Activated CD4-positive, alpha-beta memory T cell treated with anti-CD3 and anti-CD28 coated beads for 36 hours (primary cell): Measurements from ENCODE around the gene ATPAF1. TPM values are rescaled to one million over a fixed set of nuclear protein-coding genes. Genes with fewer than 3 reads are reported as not detected.
"Not testable (repeated sequence)": the region's sequence is repeated elsewhere in the genome, so short reads cannot be mapped to it uniquely, and the experiment has no call there.

Experiments used
- CTCF ChIA-PET: fragments of 350-600 bp; sonication (Branson Sonifier 250); formaldehyde crosslinking; loops from one replicate; lab custom pipeline; 2021; ENCODE audit warnings: antibody characterized with exemption, inconsistent platforms; lab: Charles Lee
- POLR2A ChIA-PET: fragments of 350-600 bp; sonication (Branson Sonifier 250); formaldehyde crosslinking; loops from one replicate; lab custom pipeline; 2021; ENCODE audit warnings: antibody characterized with exemption; lab: Charles Lee
- DNase-seq: peaks from one replicate; pipeline ENCODE4 v3.0.0-alpha.2; 2020
- H3K27ac Mint-ChIP-seq: one replicate; pipeline ENCODE4 v1.8.0; 2021; ENCODE audit warnings: mixed read lengths
- H3K27me3 Mint-ChIP-seq: one replicate; pipeline ENCODE4 v1.8.0; 2021; ENCODE audit warnings: mixed read lengths
- H3K36me3 Mint-ChIP-seq: one replicate; pipeline ENCODE4 v1.8.0; 2021; ENCODE audit warnings: mixed read lengths
- H3K4me1 Mint-ChIP-seq: one replicate; pipeline ENCODE4 v1.8.0; 2021; ENCODE audit warnings: low read depth, mixed read lengths
- H3K4me3 Mint-ChIP-seq: one replicate; pipeline ENCODE4 v1.8.0; 2021; ENCODE audit warnings: mild to moderate bottlenecking, mixed read lengths
- H3K9me3 Mint-ChIP-seq: one replicate; pipeline ENCODE4 v1.8.0; 2021; ENCODE audit warnings: mixed read lengths
- intact Hi-C: fragments of 100-400 bp; cut with micrococcal nuclease; formaldehyde crosslinking; loops from one replicate; pipeline ENCODE4 v1.15.1; 2023
- total RNA-seq, 2 experiments: library from RNA; stranded (reverse); gene quantifications; one replicate each; pipeline ENCODE4 v1.2.3, GENCODE V29; 2021

ATPAF1 gene
- 10 to 100 TPM; 45.0 to 45.9 TPM for total RNA-seq

DNA sequence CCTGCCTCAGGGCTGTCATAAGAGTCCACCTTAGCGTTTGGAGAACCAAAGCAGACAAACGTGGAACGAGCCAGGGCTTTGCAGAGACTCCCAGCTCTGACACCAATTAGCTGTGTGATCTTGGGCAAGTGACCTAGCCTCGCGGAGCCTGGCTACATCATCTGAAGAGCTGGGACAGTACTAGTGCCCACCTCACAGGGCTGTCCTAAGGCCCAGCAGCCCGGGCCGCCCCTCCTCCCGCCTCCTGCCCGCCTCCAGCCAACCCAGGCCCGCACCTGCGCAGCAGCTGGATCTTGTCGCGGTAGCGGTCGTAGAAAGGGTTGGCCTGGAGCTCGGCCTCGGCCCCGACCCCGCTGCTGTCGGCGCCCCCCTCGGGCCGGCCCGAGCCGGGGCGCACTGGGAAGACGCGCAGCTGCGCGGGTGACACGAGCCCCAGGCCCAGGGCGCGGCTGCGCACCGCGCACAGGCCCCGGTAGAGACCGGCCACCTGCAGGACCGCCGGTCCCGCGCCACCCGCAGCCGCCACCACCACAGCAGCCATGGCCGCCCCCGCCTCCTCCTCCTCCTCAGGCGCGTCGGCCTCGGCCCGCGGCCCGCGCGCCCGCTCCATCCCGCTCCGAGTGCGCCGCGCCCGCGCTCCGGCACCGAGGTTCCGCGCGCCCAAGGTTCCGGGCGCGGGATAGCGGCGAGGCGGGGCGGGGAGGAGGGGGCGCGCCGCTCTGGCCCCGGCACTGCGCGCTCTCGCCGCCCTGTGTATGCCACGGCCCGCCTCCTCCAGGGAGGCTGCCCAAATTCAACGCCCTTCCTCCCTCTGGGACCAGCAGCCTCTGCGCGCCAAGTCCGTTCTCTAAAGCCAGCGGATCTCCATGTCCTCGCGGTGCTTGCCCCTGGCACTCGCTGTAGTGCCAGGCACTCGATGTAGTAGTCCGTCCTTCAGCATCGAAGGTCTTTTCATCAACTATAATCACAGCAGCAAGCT lies at the start of gene ATPAF1:
Gene ATPAF1 (minus strand): TSS at position 583 of the 979 bp plus-strand sequence. CDS start 42 bp downstream, at position 541.
- H3K4me1 Mint-ChIP-seq = peaks cover 16% of the 10 kb centered on the region
- ChIA-PET POLR2A (interaction anchor here (0.8 to 1.8 kb wide), 8 partner anchors 11 to 77 kb away, joined by 3 to 9 read pairs (median 4); partner anchors contain the start of genes EFCAB14, MKNK1 and MOB3C), CTCF (interaction anchor here (0.6 to 2.0 kb wide), 5 partner anchors 9 to 64 kb away, joined by 3 to 11 read pairs (median 4); partner anchors contain the start of gene MKNK1)
- peaks cover 16% of the 10 kb centered on the region for H3K36me3 Mint-ChIP-seq
- peak; percentile 85 for DNase-seq
- H3K4me3 Mint-ChIP-seq = no peak within 1 kb of the TSS
- no peaks in the 10 kb centered on the region for H3K27me3 Mint-ChIP-seq
- H3K27ac Mint-ChIP-seq = peak within 1 kb of the TSS; percentile 36
- H3K9me3 Mint-ChIP-seq = no peaks in the 10 kb centered on the region
- intact Hi-C loops = loop anchor here (1.0 to 5.0 kb wide), 4 partner anchors 51 to 145 kb away; partner anchors contain the start of genes EFCAB14, MKNK1 and MOB3C

DNA sequence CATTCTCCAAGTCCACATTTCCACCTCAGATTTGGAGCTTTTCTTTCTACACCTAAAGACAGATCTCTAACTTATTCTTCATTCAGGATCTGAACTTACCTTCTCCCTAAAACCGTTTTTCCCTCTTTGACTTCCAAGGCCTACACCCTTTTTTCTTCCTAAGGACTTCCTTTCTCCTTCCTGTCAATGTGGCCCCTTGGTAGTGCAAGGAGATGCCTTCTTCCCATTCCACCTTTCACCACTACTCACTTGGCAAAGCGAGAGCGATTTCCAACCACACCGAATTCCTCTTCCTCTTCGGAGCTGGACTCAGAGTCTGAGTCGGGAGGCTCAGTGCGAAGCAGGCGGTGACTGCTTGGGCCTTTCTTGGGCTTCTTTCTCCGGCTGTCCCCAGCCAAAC lies 49.5 kb upstream of the ATPAF1 start:
- Mint-ChIP-seq H3K4me3 (peak overlapping the region; percentile 90), H3K36me3 (peaks cover 18% of the 10 kb centered on the region), H3K27ac (peak overlapping the region; percentile 85), H3K27me3 (no peaks in the 10 kb centered on the region), H3K9me3 (no peaks in the 10 kb centered on the region), H3K4me1 (peaks cover 37% of the 10 kb centered on the region)
- intact Hi-C loops = loop anchor here (2.0 kb wide), 2 partner anchors 101 to 113 kb away; partner anchors contain the start of genes MKNK1 and MOB3C
- ChIA-PET CTCF (interaction anchor here (1.0 to 1.2 kb wide), 2 partner anchors 189 to 271 kb away, joined by 3 to 4 read pairs; no protein-coding TSS in a partner anchor), POLR2A (interaction anchor here (2.5 kb wide), 1 partner anchor 9 kb away, joined by 8 read pairs; no protein-coding TSS in a partner anchor)
- DNase-seq = no peak

- Mint-ChIP-seq H3K4me3 (no peak overlapping the region), H3K4me1 (peaks cover 43% of the 10 kb centered on the region), H3K36me3 (peaks cover 28% of the 10 kb centered on the region), H3K27me3 (no peaks in the 10 kb centered on the region), H3K9me3 (no peaks in the 10 kb centered on the region), H3K27ac (no peak overlapping the region)
- intact Hi-C loops = no loop called here
- ChIA-PET POLR2A (no interaction called here), CTCF (interaction anchor here (3.9 kb wide), 1 partner anchor 11 kb away, joined by 22 read pairs; no protein-coding TSS in a partner anchor)
- no peak for DNase-seq
Measured at GRCh38 chr1:46714976-46715375, 46.8 kb upstream of the ATPAF1 start.

DNA sequence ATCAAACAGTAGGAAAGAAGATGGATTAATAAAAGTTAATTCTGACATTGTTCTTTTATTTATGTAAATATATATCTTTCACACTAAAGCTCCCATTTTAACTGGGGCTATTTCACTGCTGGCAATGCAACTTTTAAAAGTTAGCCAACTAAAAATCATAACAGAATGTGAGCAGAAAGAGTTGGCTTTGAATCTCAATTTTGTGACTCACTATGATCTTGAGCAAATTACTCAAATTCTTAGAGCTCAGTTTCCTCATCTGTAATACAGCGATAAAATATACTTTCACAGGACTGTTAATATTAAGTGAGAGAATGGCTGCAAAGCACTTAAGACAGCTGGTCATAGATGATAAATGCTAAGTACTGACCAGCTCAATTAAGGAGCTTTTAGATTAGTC lies 40.0 kb upstream of the ATPAF1 start:
- no peak overlapping the region for H3K27ac Mint-ChIP-seq
- intact Hi-C loops = no loop called here
- peaks cover 45% of the 10 kb centered on the region for H3K36me3 Mint-ChIP-seq
- DNase-seq = no peak
- H3K4me1 Mint-ChIP-seq = peaks cover 27% of the 10 kb centered on the region
- POLR2A ChIA-PET = interaction anchor here (1.1 to 1.3 kb wide), 2 partner anchors 10 to 104 kb away, joined by 4 to 8 read pairs; partner anchors contain the start of genes EFCAB14 and MKNK1
- H3K9me3 Mint-ChIP-seq = no peaks in the 10 kb centered on the region
- CTCF ChIA-PET = interaction anchor here (1.3 kb wide), 1 partner anchor 17 kb away, joined by 5 read pairs; no protein-coding TSS in a partner anchor
- H3K4me3 Mint-ChIP-seq = no peak overlapping the region
- H3K27me3 Mint-ChIP-seq = no peaks in the 10 kb centered on the region

GRCh38 chr1:46705408-46705807 lies 37.2 kb upstream of the ATPAF1 start:
- no peak overlapping the region for H3K4me3 Mint-ChIP-seq
- H3K9me3 Mint-ChIP-seq = no peaks in the 10 kb centered on the region
- POLR2A ChIA-PET = no interaction called here
- DNase-seq = no peak
- CTCF ChIA-PET = no interaction called here
- peaks cover 34% of the 10 kb centered on the region for H3K36me3 Mint-ChIP-seq
- H3K27me3 Mint-ChIP-seq = no peaks in the 10 kb centered on the region
- H3K4me1 Mint-ChIP-seq = peaks cover 28% of the 10 kb centered on the region
- no peak overlapping the region for H3K27ac Mint-ChIP-seq
- intact Hi-C loops = no loop called here

DNA sequence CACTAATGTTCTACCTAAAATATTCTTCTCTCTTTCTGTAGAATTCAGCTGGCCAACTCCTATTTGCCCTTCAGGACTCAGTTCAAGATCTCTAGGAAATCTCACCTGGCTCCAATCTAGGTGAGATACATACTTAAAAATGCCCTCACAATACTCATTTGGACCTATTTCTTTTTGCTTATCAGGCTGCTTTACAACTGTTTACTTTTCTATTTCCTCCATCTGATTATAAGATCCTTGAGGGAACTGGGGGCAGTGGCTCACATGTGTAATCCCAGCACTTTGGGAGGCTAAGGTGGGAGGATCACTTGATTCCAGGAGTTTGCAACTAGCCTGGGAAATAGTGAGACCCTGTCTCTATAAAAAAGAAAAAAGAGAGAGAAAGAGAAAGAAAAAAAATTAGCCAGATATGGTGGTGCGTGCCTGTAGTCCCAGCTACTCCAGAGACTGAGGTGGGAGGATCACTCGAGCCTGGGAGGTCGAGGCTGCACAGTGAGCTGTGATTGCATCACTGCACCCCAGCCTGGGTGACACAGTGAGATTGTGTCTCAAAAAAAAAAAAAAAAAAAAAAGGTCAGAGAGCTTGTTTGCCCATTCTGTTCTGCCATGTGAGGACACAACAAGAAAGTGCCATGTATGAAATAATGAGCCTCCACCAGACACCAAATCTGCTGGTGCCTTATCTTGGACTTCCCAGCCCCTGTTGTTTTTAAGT lies 35.9 kb upstream of the ATPAF1 start:
- POLR2A ChIA-PET = no interaction called here
- Mint-ChIP-seq H3K27me3 (no peaks in the 10 kb centered on the region), H3K27ac (no peak overlapping the region), H3K4me3 (no peak overlapping the region), H3K9me3 (no peaks in the 10 kb centered on the region), H3K36me3 (peaks cover 30% of the 10 kb centered on the region), H3K4me1 (peaks cover 31% of the 10 kb centered on the region)
- DNase-seq = no peak
- intact Hi-C loops = no loop called here
- CTCF ChIA-PET = interaction anchor here (0.6 kb wide), 1 partner anchor 222 kb away, joined by 3 read pairs; no protein-coding TSS in a partner anchor

- H3K27me3 Mint-ChIP-seq = no peaks in the 10 kb centered on the region
- POLR2A ChIA-PET = no interaction called here
- peaks cover 32% of the 10 kb centered on the region for H3K36me3 Mint-ChIP-seq
- intact Hi-C loops = no loop called here
- H3K9me3 Mint-ChIP-seq = peaks cover 3% of the 10 kb centered on the region
- no peak overlapping the region for H3K4me3 Mint-ChIP-seq
- CTCF ChIA-PET = interaction anchor here (2.6 kb wide), 1 partner anchor 26 kb away, joined by 10 read pairs; no protein-coding TSS in a partner anchor
- peaks cover 28% of the 10 kb centered on the region for H3K4me1 Mint-ChIP-seq
- H3K27ac Mint-ChIP-seq = no peak overlapping the region
- DNase-seq = no peak
Measured at GRCh38 chr1:46699666-46700065, 31.5 kb upstream of the ATPAF1 start.

DNA sequence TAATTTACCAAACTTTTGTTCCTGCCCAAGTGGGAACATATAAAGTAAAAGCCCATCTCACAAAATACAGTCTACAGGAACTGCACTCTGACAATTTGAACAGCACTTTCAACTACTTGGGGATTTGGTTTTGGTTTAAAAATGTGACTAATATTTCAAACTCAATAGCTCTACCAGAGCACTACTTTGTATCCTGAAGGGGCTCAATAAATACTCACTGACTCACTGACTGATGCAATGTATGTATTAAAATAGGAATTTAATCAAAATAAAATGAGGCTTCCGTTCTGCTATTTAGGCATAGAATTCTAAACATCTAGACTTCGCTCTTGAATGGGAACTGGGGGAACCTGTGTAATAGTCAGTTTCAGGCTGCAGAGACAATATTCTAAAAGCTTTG lies 28.9 kb upstream of the ATPAF1 start:
- H3K27ac Mint-ChIP-seq = no peak overlapping the region
- intact Hi-C loops = no loop called here
- no peaks in the 10 kb centered on the region for H3K27me3 Mint-ChIP-seq
- H3K9me3 Mint-ChIP-seq = peaks cover 3% of the 10 kb centered on the region
- DNase-seq = no peak
- ChIA-PET POLR2A (interaction anchor here (0.5 kb wide), 1 partner anchor 573 kb away, joined by 3 read pairs; no protein-coding TSS in a partner anchor), CTCF (interaction anchor here (1.8 kb wide), 1 partner anchor 28 kb away, joined by 8 read pairs; no protein-coding TSS in a partner anchor)
- peaks cover 28% of the 10 kb centered on the region for H3K36me3 Mint-ChIP-seq
- H3K4me1 Mint-ChIP-seq = peaks cover 18% of the 10 kb centered on the region
- no peak overlapping the region for H3K4me3 Mint-ChIP-seq

DNA sequence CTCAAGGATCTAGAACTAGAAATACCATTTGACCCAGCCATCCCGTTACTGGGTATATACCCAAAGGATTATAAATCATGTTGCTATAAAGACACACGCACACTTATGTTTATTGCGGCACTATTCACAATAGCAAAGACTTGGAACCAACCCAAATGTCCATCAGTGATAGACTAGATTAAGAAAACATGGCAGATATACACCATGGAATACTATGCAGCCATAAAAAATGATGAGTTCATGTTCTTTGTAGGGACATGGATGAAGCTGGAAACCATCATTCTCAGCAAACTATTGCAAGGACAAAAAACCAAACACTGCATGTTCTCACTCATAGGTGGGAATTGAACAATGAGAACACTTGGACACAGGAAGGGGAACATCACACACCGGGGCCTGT lies 26.5 kb upstream of the ATPAF1 start:
- POLR2A ChIA-PET, intact Hi-C loops, H3K9me3 Mint-ChIP-seq, DNase-seq, H3K27ac Mint-ChIP-seq, CTCF ChIA-PET, H3K27me3 Mint-ChIP-seq, H3K4me3 Mint-ChIP-seq: not testable (repeated sequence)
- peaks cover 11% of the 10 kb centered on the region for H3K4me1 Mint-ChIP-seq
- H3K36me3 Mint-ChIP-seq = peaks cover 42% of the 10 kb centered on the region

DNA sequence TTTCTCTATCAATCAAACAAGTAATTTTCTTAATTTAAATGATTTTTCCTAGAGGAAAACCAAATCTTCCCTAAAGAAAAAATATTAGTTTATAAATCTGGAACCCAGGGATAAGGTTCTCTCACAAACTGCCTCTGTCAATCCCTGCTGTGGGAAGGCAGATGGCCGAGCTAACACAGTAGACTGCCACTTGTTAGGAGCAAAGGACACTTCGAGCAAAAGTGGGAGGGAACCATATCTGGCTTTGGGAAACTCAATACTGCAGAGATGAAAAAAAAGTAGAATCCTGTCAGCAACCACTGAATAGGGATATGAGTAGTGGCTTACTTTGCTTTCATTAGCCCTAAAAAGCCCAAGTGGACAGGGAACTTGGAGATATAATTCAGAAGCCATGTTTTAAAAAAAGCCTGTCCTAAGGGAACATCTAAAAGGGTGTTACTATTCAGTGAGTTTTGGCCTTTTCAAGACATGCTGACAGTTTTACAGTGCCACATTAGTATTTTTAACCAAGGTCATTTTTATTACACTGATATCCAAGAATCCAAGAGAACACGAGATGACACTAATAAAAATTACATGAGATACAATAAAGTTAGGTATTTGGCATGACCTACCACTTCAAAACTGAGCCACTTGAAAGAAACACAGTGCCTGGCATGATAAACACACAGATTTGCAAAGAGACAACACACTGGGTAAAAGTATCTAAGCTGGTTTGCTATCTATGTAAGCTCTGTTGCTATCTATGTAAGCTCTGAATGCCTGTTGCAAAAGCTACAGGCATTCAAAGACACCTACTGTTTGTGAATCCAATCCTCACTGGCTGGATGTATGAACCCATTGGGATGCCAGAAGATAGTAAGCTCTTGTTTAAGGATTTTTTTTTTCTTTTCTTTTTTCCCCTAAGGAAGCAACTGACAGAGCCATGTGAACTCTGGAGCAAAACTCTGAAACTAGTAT lies 24.9 kb upstream of the ATPAF1 start:
- DNase-seq = no peak
- H3K4me1 Mint-ChIP-seq = peaks cover 3% of the 10 kb centered on the region
- POLR2A ChIA-PET = interaction anchor here (0.7 kb wide), 1 partner anchor 367 kb away, joined by 3 read pairs; no protein-coding TSS in a partner anchor
- no peak overlapping the region for H3K27ac Mint-ChIP-seq
- H3K36me3 Mint-ChIP-seq = peaks cover 52% of the 10 kb centered on the region
- peaks cover 3% of the 10 kb centered on the region for H3K9me3 Mint-ChIP-seq
- no peaks in the 10 kb centered on the region for H3K27me3 Mint-ChIP-seq
- CTCF ChIA-PET = no interaction called here
- intact Hi-C loops = no loop called here
- H3K4me3 Mint-ChIP-seq = no peak overlapping the region
